ENCODE measurements around the gene DAZAP2. TPM values are rescaled to one million over a fixed set of nuclear protein-coding genes. Genes with fewer than 3 reads are reported as not detected.

The DAZAP2 gene
- total and polyA plus RNA-seq, 2 of the 4 experiments (the other 2 are of a cell fraction) = 62.2 to 202 TPM

- H2BK20ac ChIP-seq (ENCODE audit: low read depth, low read length) = no peak overlapping the region
- WGBS, 2 experiments (ENCODE audit: extremely low coverage in 2 of 2, insufficient read length in 1 of 2) = 72 to 100% methylated on average over 2 to 3 of the region's 4 CpGs
- H2AFZ ChIP-seq (replicated peaks; ENCODE audit: low read length, poor library complexity) = no peak overlapping the region
- no TSS peak for BruUV-seq (replicated peaks)
- ChIA-PET POLR2A (ENCODE audit: unreplicated experiment) (interaction anchor here (0.6 kb wide), 1 partner anchor 527 kb away, joined by 3 read pairs; no protein-coding TSS in a partner anchor), CTCF (no interaction called here)
- H2AK5ac ChIP-seq (ENCODE audit: low read depth, low read length) = no peak overlapping the region
- H3K14ac ChIP-seq (replicated peaks; ENCODE audit: low read depth, low read length) = no peak overlapping the region
- no peaks in the 10 kb centered on the region for H3K27me3 ChIP-seq (ENCODE audit: control insufficient read depth, insufficient read depth, low read length)
- H3K9me3 ChIP-seq (ENCODE audit: control insufficient read depth, insufficient read depth, low read length) = no peaks in the 10 kb centered on the region
- no peak overlapping the region for H3K56ac ChIP-seq (ENCODE audit: extremely low read depth, insufficient read depth, low read length)
- no peak overlapping the region for H3K23ac ChIP-seq (ENCODE audit: low read depth, low read length)
- no peak for ATAC-seq (ENCODE audit: low read depth)
- H4K5ac ChIP-seq (ENCODE audit: low read depth, low read length) = no peak overlapping the region
- H3K79me1 ChIP-seq (ENCODE audit: low read depth in 1 of 2, low read length in 2 of 2) = peaks cover 3 to 41% of the 10 kb centered on the region in 2 experiments; a peak in 3 of 4 replicates
- H2BK120ac ChIP-seq (ENCODE audit: low read depth, low read length) = no peak overlapping the region
- no peak overlapping the region for H3K4ac ChIP-seq (ENCODE audit: low read depth, low read length)
- no peaks in the 10 kb centered on the region for H3K4me1 ChIP-seq (ENCODE audit: control insufficient read depth, insufficient read depth, low read length)
- in situ Hi-C loops (cut with MboI; ENCODE audit: low sequenced_read_pairs) = no loop called here
- no peak overlapping the region for H3K27ac ChIP-seq (ENCODE audit: insufficient read depth, low read length)
- 0 out of 2 replicates have a peak, but pooled peaks cover 1% of the 10 kb centered on the region for H3K36me3 ChIP-seq (ENCODE audit: control insufficient read depth, insufficient read depth, low read length)
- dilution Hi-C loops (cut with HindIII; ENCODE audit: low sequenced_read_pairs, unreplicated experiment) = no loop called here
- peak overlapping the region; percentile 42 for H2AK9ac ChIP-seq (replicated peaks; ENCODE audit: low read depth, low read length, poor library complexity)
- H3K4me2 ChIP-seq (ENCODE audit: low read depth, low read length) = no peak overlapping the region
- no peak overlapping the region for H3K18ac ChIP-seq (ENCODE audit: low read depth, low read length)
- no peak for DNase-seq
- H2BK5ac ChIP-seq (ENCODE audit: low read depth, low read length, poor library complexity, severe bottlenecking) = no peak overlapping the region
- H4K8ac ChIP-seq (ENCODE audit: low read depth in 2 of 2, low read length in 2 of 2) = no peak overlapping the region
- no peak overlapping the region for H3K9ac ChIP-seq (ENCODE audit: low read depth, low read length)
- no peak overlapping the region for H3K4me3 ChIP-seq (ENCODE audit: insufficient read depth, low read depth, low read length)
- intact Hi-C loops (cut with micrococcal nuclease) = no loop called here
- TF ChIP-seq BHLHE40 (IDR thresholded peaks at IDR 0.05; ENCODE audit: low read depth, low read length) (no peak), POLR2A (IDR thresholded peaks at IDR 0.05; ENCODE audit: low read depth, low read length) (no peak), RCOR1 (IDR thresholded peaks at IDR 0.05; ENCODE audit: insufficient replicate concordance, low read length) (no peak), RAD21 (IDR thresholded peaks at IDR 0.05; ENCODE audit: low read length) (no peak)
- no peak overlapping the region for H4K91ac ChIP-seq (ENCODE audit: insufficient read depth, low read depth, low read length)
- H4K20me1 ChIP-seq (ENCODE audit: insufficient read depth, low read length) = no peaks in the 10 kb centered on the region
- no peak overlapping the region for H2BK15ac ChIP-seq (ENCODE audit: low read depth, low read length)
- H3K9me1 ChIP-seq (ENCODE audit: insufficient read depth, low read length) = peaks cover 3% of the 10 kb centered on the region
Observed at GRCh38 chr12:51254536-51254935, 15.9 kb downstream of the DAZAP2 start.
